WTC11 (cell line): Measurements from ENCODE around the gene NEURL1B. TPM values are rescaled to one million over a fixed set of nuclear protein-coding genes. Genes with fewer than 3 reads are reported as not detected.

Experiments used
- ATAC-seq: fragments of 200-7000 bp; cut with Tn5 transposase; 2 replicates; pipeline ENCODE4 v1.10.0; 2021; ENCODE audit warnings: mild to moderate bottlenecking, moderate library complexity
- CTCF ChIA-PET: fragments of 300-600 bp; sonication (Branson Sonifier 250); formaldehyde crosslinking; loops from one replicate; lab custom pipeline; 2021; ENCODE audit warnings: antibody characterized with exemption; lab: Charles Lee
- POLR2A ChIA-PET: fragments of 350-600 bp; sonication (Branson Sonifier 250); formaldehyde crosslinking; loops from one replicate; lab custom pipeline; 2021; ENCODE audit warnings: antibody characterized with exemption; lab: Charles Lee
- DNase-seq: peaks from one replicate; pipeline ENCODE4 v3.0.0; 2021; ENCODE audit warnings: low spot score
- H3K27ac Mint-ChIP-seq: 2 replicates; pipeline ENCODE4 v1.8.0; 2021; ENCODE audit warnings: mixed read lengths
- H3K27me3 Mint-ChIP-seq: 2 replicates; pipeline ENCODE4 v1.8.0; 2021; ENCODE audit warnings: low read depth, mild to moderate bottlenecking, moderate library complexity, mixed read lengths
- H3K36me3 Mint-ChIP-seq: 2 replicates; pipeline ENCODE4 v1.8.0; 2021; ENCODE audit warnings: mixed read lengths
- H3K4me1 Mint-ChIP-seq: 2 replicates; pipeline ENCODE4 v1.8.0; 2022; ENCODE audit warnings: mixed read lengths
- H3K4me3 Mint-ChIP-seq: 2 replicates; pipeline ENCODE4 v1.8.0; 2021; ENCODE audit warnings: mild to moderate bottlenecking, moderate library complexity, mixed read lengths
- H3K9me3 Mint-ChIP-seq: 2 replicates; pipeline ENCODE4 v1.8.0; 2021; ENCODE audit warnings: mixed read lengths
- ATF2 ChIP-seq: sonication (generic); formaldehyde crosslinking; IDR thresholded peaks from 2 replicates; pipeline ENCODE4 v1.8.1; 2022; ENCODE audit warnings: low read depth, missing genetic modification reagents, borderline replicate concordance
- ATF3 ChIP-seq: sonication (generic); formaldehyde crosslinking; conservative IDR thresholded peaks from 2 replicates; pipeline ENCODE4 v1.8.1; 2022; ENCODE audit warnings: mild to moderate bottlenecking, missing genetic modification reagents
- E2F1 ChIP-seq: sonication (generic); formaldehyde crosslinking; IDR thresholded peaks from 2 replicates; pipeline ENCODE4 v1.8.0; 2022; ENCODE audit warnings: mild to moderate bottlenecking, missing genetic modification reagents
- FOXJ3 ChIP-seq: sonication (generic); formaldehyde crosslinking; IDR thresholded peaks from 2 replicates; pipeline ENCODE4 v1.9.0; 2021; ENCODE audit warnings: missing genetic modification reagents, mild to moderate bottlenecking, borderline replicate concordance
- FOXP1 ChIP-seq: sonication (generic); formaldehyde crosslinking; IDR thresholded peaks from 2 replicates; pipeline ENCODE4 v1.8.0; 2022; ENCODE audit warnings: missing genetic modification reagents, mild to moderate bottlenecking, moderate library complexity, borderline replicate concordance
- FOXP4 ChIP-seq: sonication (generic); formaldehyde crosslinking; IDR thresholded peaks from 2 replicates; pipeline ENCODE4 v1.8.0; 2022; ENCODE audit warnings: mild to moderate bottlenecking, missing genetic modification reagents
- MXD4 ChIP-seq: fragments of 250-450 bp; sonication (Bioruptor Pico); IDR thresholded peaks from 2 replicates; pipeline ENCODE4 v1.8.0; 2021; ENCODE audit warnings: mild to moderate bottlenecking, moderate library complexity, borderline replicate concordance
- NR1H2 ChIP-seq: sonication (generic); formaldehyde crosslinking; IDR thresholded peaks from 2 replicates; pipeline ENCODE4 v1.9.0; 2021; ENCODE audit warnings: mild to moderate bottlenecking, moderate library complexity, missing genetic modification reagents
- RELA ChIP-seq: sonication (generic); formaldehyde crosslinking; IDR thresholded peaks from 2 replicates; pipeline ENCODE4 v1.8.1; 2022; ENCODE audit warnings: missing genetic modification reagents, mild to moderate bottlenecking, borderline replicate concordance
- SMAD3 ChIP-seq: sonication (generic); formaldehyde crosslinking; IDR thresholded peaks from 2 replicates; pipeline ENCODE4 v1.8.0; 2022; ENCODE audit warnings: missing genetic modification reagents, mild to moderate bottlenecking, borderline replicate concordance
- SOX15 ChIP-seq: fragments of 250-450 bp; sonication (Bioruptor Pico); IDR thresholded peaks from 2 replicates; pipeline ENCODE4 v1.9.0; 2021; ENCODE audit warnings: mild to moderate bottlenecking
- ZBTB21 ChIP-seq: sonication (generic); formaldehyde crosslinking; IDR thresholded peaks from 2 replicates; pipeline ENCODE4 v1.8.1; 2023; ENCODE audit warnings: mild to moderate bottlenecking, missing genetic modification reagents, borderline replicate concordance
- ZNF138 ChIP-seq: sonication (generic); formaldehyde crosslinking; conservative IDR thresholded peaks from 2 replicates; pipeline ENCODE4 v1.8.1; 2022; ENCODE audit warnings: mild to moderate bottlenecking, moderate library complexity, missing genetic modification reagents
- ZNF219 ChIP-seq: sonication (generic); formaldehyde crosslinking; IDR thresholded peaks from 2 replicates; pipeline ENCODE4 v1.8.0; 2023; ENCODE audit warnings: missing genetic modification reagents, mild to moderate bottlenecking, borderline replicate concordance
- ZNF317 ChIP-seq: sonication (generic); formaldehyde crosslinking; IDR thresholded peaks from 2 replicates; pipeline ENCODE4 v1.8.1; 2023; ENCODE audit warnings: low read depth, mild to moderate bottlenecking, moderate library complexity, missing genetic modification reagents, borderline replicate concordance
- ZNF396 ChIP-seq: fragments of 250-450 bp; sonication (Bioruptor Pico); IDR thresholded peaks from 2 replicates; pipeline ENCODE4 v1.8.0; 2021; ENCODE audit warnings: mild to moderate bottlenecking, moderate library complexity, borderline replicate concordance
- total RNA-seq: library from RNA; stranded (reverse); gene quantifications from 3 replicates; pipeline ENCODE4 v1.2.3, GENCODE V29; 2021

The NEURL1B gene
- total RNA-seq, 1 experiment from 2014 or later = 9.8 TPM

GRCh38 chr5:172594867-172595466, 46.1 kb upstream of the NEURL1B start:
- Mint-ChIP-seq H3K36me3 (no peaks in the 10 kb centered on the region), H3K27ac (no peak overlapping the region), H3K4me3 (no peak overlapping the region), H3K9me3 (no peaks in the 10 kb centered on the region), H3K4me1 (no peaks in the 10 kb centered on the region), H3K27me3 (peaks cover 3% of the 10 kb centered on the region; the same call in 1 of the 2 replicates)
- no peak for TF ChIP-seq NR1H2 (CRISPR knock-in tag)
- TF ChIP-seq ZNF219 (CRISPR knock-in tag) = no peak
- no peak for TF ChIP-seq FOXP1 (CRISPR knock-in tag)
- no peak for TF ChIP-seq SMAD3 (CRISPR knock-in tag)
- no peak for TF ChIP-seq FOXJ3 (CRISPR knock-in tag)
- no peak for TF ChIP-seq E2F1 (CRISPR knock-in tag)
- TF ChIP-seq ATF2 (CRISPR knock-in tag) = no peak
- no peak for TF ChIP-seq RELA
- no peak for TF ChIP-seq MXD4 (CRISPR knock-in tag)
- ChIA-PET CTCF (interaction anchor here (0.6 to 1.3 kb wide), 3 partner anchors 9 to 115 kb away, joined by 3 read pairs; no protein-coding TSS in a partner anchor), POLR2A (no interaction called here)
- no peak for DNase-seq
- ATAC-seq = no peak

- ChIA-PET POLR2A (no interaction called here), CTCF (interaction anchor here (0.6 to 1.3 kb wide), 3 partner anchors 9 to 116 kb away, joined by 3 read pairs; no protein-coding TSS in a partner anchor)
- Mint-ChIP-seq H3K27me3 (peaks cover 3% of the 10 kb centered on the region; the same call in 1 of the 2 replicates), H3K36me3 (no peaks in the 10 kb centered on the region), H3K9me3 (no peaks in the 10 kb centered on the region), H3K4me1 (no peaks in the 10 kb centered on the region), H3K27ac (no peak overlapping the region), H3K4me3 (no peak overlapping the region)
- TF ChIP-seq FOXP4 (CRISPR knock-in tag) (no peak), ZNF396 (CRISPR knock-in tag) (no peak), ZNF138 (no peak), SOX15 (CRISPR knock-in tag) (no peak), ATF3 (CRISPR knock-in tag) (no peak), ZNF317 (CRISPR knock-in tag) (no peak), ZBTB21 (CRISPR knock-in tag) (no peak)
- no peak for DNase-seq
- no peak for ATAC-seq
Measured at GRCh38 chr5:172595596-172596455, 45.2 kb upstream of the NEURL1B start.
